ENCODE data around the gene GTF2H1.

GTF2H1 gene

GRCh38 chr11:18321969-18322711, at the start of gene GTF2H1, which contains the start of gene HPS5:
GTF2H1 (plus strand) TSS chr11:18322567; CDS start chr11:18333075, 10,508 bp downstream.
HPS5 (minus strand) TSS chr11:18322140; CDS start chr11:18317858, 4,282 bp downstream.
- in situ Hi-C loops (cut with HindIII; ENCODE audit: low sequenced_read_pairs) = no loop called here

- in situ Hi-C loops (cut with HindIII; ENCODE audit: low sequenced_read_pairs) = no loop called here
Observed at GRCh38 chr11:18277565-18278271, 44.6 kb upstream of the GTF2H1 start.

- in situ Hi-C loops (cut with HindIII; ENCODE audit: low sequenced_read_pairs) = no loop called here
Observed at GRCh38 chr11:18280438-18281045, 41.8 kb upstream of the GTF2H1 start.

GRCh38 chr11:18282626-18283025, 39.7 kb upstream of the GTF2H1 start:
- in situ Hi-C loops (cut with HindIII; ENCODE audit: low sequenced_read_pairs) = no loop called here

- in situ Hi-C loops (cut with HindIII; ENCODE audit: low sequenced_read_pairs) = no loop called here
Observed at GRCh38 chr11:18285841-18286240, 36.5 kb upstream of the GTF2H1 start.

GRCh38 chr11:18288911-18289310, 33.5 kb upstream of the GTF2H1 start:
- in situ Hi-C loops (cut with HindIII; ENCODE audit: low sequenced_read_pairs) = no loop called here

GRCh38 chr11:18294862-18295261, 27.5 kb upstream of the GTF2H1 start:
- in situ Hi-C loops (cut with HindIII; ENCODE audit: low sequenced_read_pairs) = no loop called here

- in situ Hi-C loops (cut with HindIII; ENCODE audit: low sequenced_read_pairs) = no loop called here
Observed at GRCh38 chr11:18295316-18295715, 27.1 kb upstream of the GTF2H1 start.

- in situ Hi-C loops (cut with HindIII; ENCODE audit: low sequenced_read_pairs) = no loop called here
Observed at GRCh38 chr11:18299721-18300120, 22.6 kb upstream of the GTF2H1 start.

- in situ Hi-C loops (cut with HindIII; ENCODE audit: low sequenced_read_pairs) = no loop called here
Observed at GRCh38 chr11:18304745-18305144, 17.6 kb upstream of the GTF2H1 start.

GRCh38 chr11:18307461-18308139, 14.8 kb upstream of the GTF2H1 start:
- in situ Hi-C loops (cut with HindIII; ENCODE audit: low sequenced_read_pairs) = no loop called here

GRCh38 chr11:18308242-18308641, 14.1 kb upstream of the GTF2H1 start:
- in situ Hi-C loops (cut with HindIII; ENCODE audit: low sequenced_read_pairs) = no loop called here

GRCh38 chr11:18309691-18310090, 12.7 kb upstream of the GTF2H1 start:
- in situ Hi-C loops (cut with HindIII; ENCODE audit: low sequenced_read_pairs) = no loop called here

- in situ Hi-C loops (cut with HindIII; ENCODE audit: low sequenced_read_pairs) = no loop called here
Observed at GRCh38 chr11:18310800-18311340, 11.5 kb upstream of the GTF2H1 start.

- in situ Hi-C loops (cut with HindIII; ENCODE audit: low sequenced_read_pairs) = no loop called here
Observed at GRCh38 chr11:18312012-18312411, 10.4 kb upstream of the GTF2H1 start.

- in situ Hi-C loops (cut with HindIII; ENCODE audit: low sequenced_read_pairs) = no loop called here
Observed at GRCh38 chr11:18312663-18313420, 9.5 kb upstream of the GTF2H1 start.

- in situ Hi-C loops (cut with HindIII; ENCODE audit: low sequenced_read_pairs) = no loop called here
Observed at GRCh38 chr11:18313965-18314763, 8.2 kb upstream of the GTF2H1 start.

GRCh38 chr11:18314784-18315523, 7.4 kb upstream of the GTF2H1 start:
- in situ Hi-C loops (cut with HindIII; ENCODE audit: low sequenced_read_pairs) = no loop called here

GRCh38 chr11:18315893-18316292, 6.5 kb upstream of the GTF2H1 start:
- in situ Hi-C loops (cut with HindIII; ENCODE audit: low sequenced_read_pairs) = no loop called here
